ENCODE data around the gene GFM2.
"Not testable (repeated sequence)": the region's sequence is repeated elsewhere in the genome, so short reads cannot be mapped to it uniquely, and the experiment has no call there.

The GFM2 gene, protein sequence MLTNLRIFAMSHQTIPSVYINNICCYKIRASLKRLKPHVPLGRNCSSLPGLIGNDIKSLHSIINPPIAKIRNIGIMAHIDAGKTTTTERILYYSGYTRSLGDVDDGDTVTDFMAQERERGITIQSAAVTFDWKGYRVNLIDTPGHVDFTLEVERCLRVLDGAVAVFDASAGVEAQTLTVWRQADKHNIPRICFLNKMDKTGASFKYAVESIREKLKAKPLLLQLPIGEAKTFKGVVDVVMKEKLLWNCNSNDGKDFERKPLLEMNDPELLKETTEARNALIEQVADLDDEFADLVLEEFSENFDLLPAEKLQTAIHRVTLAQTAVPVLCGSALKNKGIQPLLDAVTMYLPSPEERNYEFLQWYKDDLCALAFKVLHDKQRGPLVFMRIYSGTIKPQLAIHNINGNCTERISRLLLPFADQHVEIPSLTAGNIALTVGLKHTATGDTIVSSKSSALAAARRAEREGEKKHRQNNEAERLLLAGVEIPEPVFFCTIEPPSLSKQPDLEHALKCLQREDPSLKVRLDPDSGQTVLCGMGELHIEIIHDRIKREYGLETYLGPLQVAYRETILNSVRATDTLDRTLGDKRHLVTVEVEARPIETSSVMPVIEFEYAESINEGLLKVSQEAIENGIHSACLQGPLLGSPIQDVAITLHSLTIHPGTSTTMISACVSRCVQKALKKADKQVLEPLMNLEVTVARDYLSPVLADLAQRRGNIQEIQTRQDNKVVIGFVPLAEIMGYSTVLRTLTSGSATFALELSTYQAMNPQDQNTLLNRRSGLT

DNA sequence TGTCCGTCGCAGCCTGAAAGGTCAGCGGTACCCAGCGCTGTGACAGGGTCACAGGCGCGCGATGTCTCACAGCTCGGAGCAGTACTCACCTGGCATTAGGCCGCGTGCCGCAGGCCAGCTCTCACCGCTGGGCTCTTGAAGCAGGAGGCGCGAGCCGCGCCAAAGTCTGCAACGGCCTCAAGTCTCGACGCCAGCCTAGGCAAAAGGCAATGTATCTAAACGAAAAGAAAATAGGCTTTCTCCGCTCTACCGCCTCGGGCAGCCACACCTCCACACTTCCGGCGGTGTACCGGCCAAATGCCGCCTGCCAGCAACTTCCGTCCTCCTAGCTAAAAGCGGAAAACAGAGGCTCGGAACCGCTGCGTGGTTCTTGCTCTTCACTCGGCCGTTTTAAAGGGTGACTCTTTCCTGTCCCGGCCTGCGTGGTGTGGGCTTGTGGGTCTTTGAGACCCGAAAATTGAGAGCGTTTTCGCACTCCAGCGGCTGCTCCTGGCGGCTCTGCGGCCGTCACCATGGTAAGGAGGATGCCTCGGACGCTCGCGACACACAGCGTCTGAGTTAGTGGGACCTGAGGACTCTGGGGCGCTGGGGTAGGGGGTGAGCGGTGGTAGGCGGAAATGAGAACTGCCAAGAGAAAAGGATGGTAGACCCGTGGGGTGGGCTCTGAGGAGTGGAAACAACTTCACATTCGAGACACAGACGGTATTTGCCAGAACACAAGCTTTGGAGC is at the start of gene GFM2, which contains the start of gene NSA2:
GFM2 (minus strand) TSS at position 269 of the 730 bp plus-strand sequence. CDS start 3,375 bp downstream, outside the sequence.
NSA2 (plus strand) TSS at position 401 of the 730 bp plus-strand sequence; CDS start at position 513, 112 bp downstream.
- peak; percentile 91 for DNase-seq

DNA sequence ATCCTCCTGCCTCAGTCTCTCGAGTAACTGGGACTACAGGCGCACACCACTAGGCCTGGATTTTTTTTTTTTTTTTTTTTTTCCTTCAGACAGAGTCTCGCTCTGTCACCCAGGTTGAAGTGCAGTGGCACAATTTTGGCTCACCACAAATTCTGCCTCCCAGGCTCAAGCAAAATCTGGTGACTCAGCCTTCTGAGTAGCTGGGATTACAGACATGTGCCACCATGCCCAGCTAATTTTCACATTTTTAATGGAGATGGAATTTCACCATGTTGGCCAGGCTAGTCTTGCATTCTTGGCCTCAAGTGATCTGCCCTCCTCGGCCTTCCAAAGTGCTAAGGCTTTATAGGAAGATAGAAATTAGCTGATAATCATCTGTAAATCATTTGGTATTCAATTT is 44.0 kb upstream of the GFM2 start:
- DNase-seq = no peak

DNA sequence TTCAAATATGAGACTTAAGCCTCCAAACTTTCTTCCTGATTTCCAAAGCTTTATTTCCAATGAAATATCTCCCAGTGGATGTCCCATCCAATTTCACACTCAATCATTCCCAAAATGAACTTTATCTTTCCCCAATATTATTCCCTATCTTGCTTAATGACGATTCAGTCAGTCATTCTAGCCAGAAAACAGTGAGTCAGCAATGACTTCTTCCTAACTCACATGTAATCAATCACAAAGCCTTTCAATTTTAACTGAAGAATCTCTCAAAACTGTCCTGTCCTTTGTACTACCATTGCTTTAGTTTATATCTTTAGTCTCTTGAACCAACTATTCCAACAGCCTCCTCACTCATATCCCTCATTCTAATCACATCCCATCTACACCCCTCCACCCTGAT is 35.0 kb upstream of the GFM2 start:
- DNase-seq = peak; percentile 26

DNA sequence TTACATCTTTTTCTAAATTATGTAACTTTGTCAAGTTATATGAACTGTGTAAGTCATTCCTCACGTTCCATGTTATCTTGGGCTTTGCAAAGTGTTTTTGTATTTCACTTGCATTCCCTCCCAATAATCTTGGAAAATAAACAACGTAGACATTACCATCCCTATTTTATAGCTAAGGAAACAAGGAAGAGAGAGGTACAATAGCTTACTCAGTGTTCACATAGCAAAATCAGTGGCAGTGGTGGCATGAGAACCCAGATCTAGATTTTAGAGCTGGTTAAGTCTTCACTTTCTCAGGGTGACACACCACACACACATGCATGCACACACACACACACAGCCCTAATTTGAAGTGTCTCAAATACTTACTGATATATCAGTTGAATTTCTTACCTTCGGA is 34.3 kb upstream of the GFM2 start:
- DNase-seq = no peak

DNA sequence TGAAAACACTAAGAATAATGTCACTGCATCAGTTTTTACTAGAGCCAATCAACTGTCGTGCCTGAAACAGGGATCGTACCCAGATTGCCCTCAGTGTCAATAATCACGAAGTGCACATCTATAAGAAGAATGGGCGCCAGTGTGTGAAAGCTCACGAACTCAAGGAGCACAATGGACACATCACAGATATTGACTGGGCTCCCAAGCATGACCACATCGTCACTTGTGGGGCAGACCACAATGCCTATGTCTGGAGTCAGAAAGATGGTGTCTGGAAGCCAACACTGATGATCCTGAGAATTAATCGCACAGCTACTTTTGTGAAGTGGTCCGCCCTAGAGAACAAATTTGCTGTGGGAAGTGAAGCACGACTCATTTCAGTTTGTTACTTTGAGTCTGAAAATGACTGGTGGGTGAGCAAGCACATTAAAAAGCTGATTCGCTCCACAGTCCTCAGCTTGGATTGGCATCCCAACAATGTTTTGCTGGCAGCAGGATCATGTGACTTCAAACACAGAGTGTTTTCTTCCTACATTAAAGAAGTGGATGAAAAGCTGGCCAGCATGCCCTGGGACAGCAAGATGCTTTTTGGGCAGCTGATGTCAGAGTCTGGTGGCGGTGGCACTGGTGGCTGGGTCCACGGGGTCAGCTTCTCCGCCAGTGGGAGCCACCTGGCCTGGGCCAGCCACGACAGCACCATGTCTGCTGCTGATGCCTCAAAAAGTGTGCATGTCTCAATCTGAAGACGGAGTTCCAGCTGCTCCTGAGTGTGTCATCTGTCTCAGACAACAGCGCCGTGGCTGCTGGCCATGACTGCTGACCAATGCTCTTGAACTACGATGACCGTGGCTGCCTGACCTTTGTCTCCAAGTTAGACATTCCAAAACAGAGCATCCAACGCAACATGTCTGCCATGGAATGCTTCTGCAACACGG is 32.3 kb upstream of the GFM2 start:
- peak; percentile 15 for DNase-seq

DNA sequence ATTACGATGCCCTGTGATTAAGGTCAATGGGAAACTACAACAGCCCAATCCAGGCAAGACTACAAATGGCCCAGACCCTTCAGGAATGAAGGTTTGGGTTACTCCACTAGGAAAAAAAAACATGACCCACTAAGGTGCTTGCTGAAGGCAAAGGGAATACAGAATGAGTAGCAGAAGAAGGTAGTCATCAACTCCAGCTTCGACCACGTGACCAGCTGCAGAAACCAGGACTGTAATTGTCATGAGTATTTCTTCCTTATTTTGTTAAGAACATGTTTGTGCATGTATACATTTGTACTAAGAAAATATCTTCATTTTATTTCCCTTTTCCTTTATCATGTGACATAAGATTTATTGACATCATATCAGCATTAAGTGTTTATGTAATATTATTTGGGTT is 24.8 kb upstream of the GFM2 start:
- not testable (repeated sequence) for DNase-seq

DNA sequence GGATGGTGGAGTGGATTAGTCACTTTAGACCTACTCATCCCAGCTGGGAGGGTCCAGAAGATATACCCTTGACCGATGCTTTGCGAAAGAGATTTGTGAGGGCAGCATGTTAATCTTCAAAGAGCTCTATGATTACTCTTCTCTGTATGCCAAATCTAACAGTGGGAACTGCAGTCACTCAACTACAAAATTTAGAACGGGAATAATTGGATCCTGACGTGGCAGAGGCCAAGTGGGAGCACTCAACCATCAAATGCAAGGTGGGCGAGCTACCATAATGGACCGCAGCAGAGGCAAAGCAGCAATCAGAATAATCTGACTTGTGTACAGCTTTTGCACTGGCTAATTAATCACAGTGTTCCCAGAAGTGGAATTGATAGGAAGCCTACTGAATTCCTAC is 20.5 kb upstream of the GFM2 start:
- DNase-seq = no peak

DNA sequence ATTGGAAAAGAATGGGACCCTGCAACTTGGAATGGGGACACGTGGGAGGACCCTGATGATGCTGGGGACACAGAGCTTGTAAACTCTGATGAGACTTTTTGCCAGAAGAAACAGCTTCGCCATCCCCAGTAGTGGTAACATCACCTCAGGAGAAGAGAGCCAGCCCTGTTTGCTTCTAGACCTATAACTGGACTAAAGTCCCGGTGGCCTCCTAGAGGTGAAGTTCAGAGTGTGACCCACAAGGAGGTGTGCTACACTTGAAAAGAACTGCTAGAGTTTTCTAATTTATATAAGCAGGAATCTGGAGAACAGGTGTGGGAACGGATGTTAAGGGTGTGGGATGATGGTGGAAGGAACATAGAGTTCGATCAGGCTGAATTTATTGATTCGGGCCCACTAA is 19.9 kb upstream of the GFM2 start:
- no peak for DNase-seq

DNA sequence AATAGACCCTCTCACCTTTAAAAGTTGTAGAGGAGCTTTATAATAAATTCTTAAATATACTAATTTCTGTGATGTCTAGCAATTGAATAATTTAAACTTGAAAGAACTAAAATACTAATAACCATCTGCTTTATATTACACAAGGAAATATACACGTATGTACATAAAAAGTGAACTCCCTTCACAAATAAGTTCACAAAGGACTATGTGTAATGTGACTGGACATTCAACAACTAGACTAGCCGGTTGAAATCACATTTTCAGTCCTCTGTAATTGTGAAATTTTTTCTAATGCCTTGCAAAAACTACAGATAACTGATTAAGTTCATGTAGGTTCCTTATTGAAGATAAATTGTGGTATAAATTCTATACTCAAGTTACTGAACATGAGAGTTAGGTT is 11.7 kb upstream of the GFM2 start:
- no peak for DNase-seq

DNA sequence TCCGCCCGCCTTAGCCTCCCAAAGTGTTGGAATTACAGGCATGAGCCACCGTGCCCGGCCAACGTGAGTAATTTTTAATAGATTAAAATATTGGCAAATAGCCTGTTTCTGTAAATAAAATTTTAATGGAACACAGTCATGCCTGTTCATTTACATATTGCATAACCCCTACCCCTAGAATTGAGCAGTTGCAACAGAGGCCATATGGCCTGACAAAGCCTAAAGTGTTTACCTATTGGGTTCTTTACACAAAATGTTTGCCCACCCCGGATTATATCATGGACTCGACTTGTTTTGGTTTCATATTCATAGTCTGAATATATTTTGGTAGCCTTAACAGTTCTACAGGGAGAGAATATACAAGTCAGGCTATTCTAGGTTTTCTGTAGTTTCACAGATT is 5.4 kb upstream of the GFM2 start:
- DNase-seq = no peak

DNA sequence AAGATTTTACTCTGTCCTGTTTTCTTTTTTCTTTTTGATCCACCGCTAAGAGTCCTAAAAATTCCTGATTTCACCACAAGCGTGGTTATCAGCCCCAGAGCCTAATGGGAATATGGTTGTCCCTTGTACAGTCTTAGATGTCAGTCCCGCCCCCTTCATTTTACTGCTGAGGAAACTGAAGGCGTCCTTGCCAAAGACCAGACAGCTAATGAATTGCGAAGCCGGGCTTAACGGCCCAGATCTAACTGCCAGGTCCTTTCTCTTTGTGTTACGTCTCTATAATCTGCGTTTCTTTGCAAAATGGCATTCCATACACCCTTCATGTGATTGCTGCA is 629 bp upstream of the GFM2 start:
- peak; percentile 29 for DNase-seq

DNA sequence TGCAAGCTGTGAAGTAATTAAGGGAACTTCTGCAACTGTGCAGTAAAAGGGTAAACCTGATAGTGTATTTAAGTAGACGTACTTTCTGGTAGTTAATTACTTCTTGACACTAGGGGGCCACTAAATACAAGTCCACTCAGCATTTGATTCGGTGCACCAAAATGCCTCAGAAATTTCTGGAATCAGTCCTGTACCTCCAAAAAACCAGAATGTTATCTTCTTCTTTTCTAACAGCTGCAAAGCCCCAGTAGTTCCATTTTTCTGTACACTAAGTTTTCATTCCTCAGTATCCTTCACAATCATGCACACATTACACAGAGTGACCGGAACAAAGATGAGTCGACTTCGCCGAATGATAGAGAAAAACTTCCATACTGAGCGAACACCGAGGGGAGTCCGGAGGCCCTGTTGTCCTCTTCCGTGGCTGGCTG is 484 bp downstream of the GFM2 start:
- DNase-seq = peak; percentile 26

DNA sequence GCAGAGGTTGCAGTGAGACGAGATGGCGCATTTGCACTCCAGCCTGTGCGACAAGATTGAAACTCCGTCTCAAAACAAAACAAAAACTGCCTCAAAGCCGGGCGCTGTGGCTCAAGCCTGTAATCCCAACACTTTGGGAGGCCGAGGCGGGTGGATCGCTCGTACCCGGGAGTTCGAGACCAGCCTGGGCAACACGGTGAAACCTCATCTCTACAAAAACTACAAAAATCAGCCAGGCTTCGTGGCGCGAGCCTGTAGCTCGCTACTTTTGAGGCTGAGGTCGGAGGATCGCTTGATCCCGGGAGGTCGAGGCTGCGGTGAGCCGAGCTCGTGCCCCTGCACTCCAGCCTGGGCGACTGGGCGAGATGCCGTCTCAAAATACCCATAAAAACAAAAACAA is 988 bp downstream of the GFM2 start:
- no peak for DNase-seq

DNA sequence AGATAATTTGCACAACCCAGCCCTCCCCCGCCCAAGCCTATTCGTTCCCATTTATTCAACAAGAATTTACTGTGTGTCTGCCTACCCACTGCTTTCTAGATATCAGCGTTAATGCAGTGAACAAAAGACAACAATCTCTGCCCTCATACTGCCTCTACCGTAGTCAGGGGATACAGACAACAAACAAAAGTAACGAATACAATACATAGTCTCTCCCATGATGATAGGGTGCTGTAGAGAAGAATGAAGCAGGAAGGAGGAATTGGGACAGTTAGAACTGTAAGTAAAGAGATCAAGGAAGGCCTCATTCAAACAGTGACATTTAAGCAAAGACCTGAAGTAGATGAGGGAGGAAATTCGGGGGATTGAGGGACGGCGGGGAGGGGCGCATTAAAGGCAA is 1.7 kb downstream of the GFM2 start:
- DNase-seq = no peak

DNA sequence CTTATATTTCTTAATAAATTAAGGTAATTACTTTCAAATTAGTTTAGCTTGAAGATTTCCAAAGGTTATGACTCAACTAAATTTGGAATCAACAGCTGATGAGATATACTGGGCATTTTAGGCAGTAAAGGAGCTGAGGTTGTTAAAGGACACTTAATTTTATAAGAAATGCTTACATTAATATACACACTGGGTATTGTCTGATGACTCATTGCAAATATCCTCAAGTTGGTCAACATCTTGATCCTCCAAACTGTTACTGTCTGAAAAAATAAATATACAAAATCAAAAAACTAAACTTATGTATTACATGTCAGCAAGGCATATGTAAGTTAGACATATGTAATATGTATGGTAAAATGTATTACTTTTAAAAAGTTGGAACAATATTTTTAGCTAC is 3.4 kb downstream of the GFM2 start:
- no peak for DNase-seq

DNA sequence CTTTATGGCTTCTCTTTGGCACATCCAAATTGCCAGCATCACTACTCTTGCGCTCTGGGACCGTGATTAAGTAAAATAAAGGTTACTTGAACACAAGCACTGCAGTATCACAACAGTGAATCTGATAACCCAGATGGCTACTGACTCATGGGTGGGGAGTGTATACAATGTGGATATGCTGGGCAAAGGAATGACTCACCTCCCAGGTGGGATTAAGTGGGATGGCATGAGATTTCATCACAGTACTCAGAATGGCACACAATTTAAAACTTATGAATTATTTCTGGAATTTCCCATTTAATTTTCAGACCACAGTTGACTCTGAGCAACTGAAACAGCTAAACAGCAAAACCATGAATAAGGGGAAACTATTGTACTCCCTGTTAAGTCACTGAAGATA is 4.3 kb downstream of the GFM2 start:
- DNase-seq = peak; percentile 60

DNA sequence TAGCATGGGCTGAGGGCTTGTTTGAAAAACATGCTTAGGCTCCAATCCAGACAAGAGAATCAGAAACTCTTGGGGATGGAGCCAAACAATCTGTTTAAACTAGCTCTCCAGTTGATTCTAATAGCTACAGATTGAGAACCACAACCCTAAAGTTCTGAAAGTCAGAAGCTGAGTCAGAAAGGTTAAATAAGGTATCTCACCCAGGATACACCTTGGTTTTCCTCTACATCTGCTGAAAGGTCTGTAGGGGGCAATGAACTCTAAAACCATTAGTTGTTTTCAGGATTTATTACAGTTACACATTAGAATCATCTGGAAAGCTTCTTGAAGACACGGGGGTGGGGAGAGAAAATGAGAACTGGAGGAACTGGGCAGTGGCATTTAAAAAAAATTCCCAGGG is 5.7 kb downstream of the GFM2 start:
- no peak for DNase-seq

DNA sequence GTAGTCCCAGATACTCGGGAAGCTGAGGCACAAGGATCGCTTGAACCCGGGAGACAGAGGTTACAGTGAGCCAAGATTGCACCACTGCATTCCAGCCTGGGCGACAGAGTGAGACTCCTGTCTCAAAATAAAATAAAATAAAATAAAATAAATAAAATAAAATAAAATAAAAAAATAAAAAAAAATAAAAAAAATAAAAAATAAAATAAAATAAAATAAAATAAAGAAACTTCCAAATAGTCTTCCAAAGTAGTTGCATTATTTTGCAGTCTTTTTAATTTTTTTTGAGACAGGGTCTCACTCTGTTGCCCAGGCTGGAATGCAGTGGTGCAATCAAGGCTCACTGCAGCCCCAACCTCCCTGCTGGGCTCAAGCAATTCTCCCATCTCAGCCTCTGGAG is 18.2 kb downstream of the GFM2 start:
- not testable (repeated sequence) for DNase-seq

DNA sequence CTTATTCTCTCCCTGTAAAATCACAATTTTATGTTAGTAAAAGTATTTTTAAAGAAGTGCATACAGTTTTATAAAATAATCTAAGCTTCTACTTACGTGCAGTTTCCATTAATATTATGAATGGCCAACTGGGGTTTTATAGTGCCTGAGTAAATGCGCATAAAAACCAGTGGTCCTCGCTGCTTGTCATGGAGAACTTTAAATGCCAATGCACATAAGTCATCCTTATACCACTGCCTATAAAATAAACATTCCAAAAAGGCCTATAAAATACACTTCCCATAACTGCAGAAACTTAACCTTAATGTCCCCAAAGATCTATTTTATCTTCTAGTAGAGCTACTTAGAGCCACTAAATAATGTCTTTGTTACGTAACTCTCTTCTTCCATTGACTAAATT is 28.5 kb downstream of the GFM2 start:
- no peak for DNase-seq

DNA sequence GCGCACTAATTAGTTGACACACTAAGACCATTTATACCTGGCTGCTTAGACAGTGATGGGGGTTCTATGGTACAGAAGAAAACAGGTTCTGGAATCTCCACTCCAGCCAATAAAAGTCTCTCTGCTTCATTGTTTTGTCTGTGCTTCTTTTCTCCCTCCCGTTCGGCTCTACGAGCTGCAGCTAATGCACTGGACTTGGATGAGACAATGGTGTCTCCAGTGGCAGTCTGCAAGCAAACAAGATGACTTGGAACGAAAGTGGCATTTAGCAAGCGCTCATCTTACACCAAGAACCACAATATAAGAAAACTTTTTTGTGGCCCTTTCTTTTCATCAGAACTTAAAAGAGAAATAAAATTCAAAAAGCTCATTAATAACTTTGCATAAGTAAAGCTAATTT is 30.2 kb downstream of the GFM2 start:
- DNase-seq = no peak

DNA sequence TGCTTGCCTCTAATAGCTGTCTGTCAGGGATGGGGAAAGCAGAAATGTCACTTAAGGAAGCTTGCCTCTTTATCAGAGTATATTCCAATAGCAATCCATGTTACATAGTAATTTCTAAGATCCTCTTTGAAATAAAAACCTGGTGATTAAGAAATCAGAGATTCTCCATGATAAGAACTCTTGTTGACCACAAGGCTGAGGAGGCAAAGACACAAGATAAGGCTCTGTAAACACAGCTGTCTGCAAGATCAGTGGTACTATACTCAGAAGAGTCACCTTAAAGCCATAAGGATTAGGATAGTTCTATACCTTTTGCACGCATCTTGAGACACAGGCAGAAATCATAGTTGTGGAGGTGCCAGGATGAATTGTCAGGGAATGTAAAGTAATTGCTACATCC is 41.6 kb downstream of the GFM2 start:
- no peak for DNase-seq

DNA sequence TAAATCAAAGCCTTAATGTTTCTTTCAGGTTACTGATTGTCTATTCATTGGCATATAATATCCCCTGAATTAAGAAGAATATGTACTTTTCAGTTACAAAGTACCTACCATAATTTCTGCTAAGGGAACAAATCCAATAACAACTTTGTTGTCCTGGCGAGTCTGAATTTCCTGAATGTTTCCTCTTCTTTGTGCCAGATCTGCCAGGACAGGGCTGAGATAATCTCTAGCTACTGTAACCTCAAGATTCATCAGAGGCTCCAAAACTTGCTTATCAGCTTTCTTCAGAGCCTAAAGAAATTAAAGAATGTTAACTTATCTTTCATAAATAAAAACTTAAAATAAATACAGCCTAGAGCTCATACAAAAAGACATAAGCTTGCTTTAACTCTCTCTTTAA is 44.6 kb downstream of the GFM2 start:
- DNase-seq = no peak

DNA sequence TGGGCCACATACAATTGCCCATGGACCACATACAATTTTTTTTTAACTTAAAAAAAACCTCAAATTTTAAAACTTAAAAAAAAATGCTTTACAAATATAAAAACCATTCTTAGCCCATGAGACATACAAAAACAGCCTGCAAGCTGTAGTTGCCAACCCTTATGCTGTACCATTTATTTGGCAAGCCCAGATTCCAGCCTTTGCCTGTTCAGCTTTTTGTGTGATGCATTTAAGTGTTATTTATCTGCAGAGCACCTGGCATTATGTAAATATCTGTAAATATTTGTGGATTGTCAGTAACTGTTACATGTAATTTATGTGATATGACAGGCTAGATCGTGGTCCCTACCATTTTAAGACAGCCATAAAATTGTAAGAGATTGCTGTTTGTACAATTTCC is 49.3 kb downstream of the GFM2 start:
- DNase-seq = no peak
